HG02884 (cell line): ENCODE data around the gene TYW1B.
"Not testable (repeated sequence)": the region's sequence is repeated elsewhere in the genome, so short reads cannot be mapped to it uniquely, and the experiment has no call there.

ENCODE experiments used
- ATAC-seq: cut with Tn5 transposase; IDR thresholded peaks from one replicate; pipeline ENCODE4 v1.9.1; 2021; ENCODE audit warnings: mild to moderate bottlenecking, moderate library complexity; ENCODE audit not compliant: unreplicated experiment

Gene TYW1B

GRCh38 chr7:72632765-72633292 is 195.2 kb downstream of the TYW1B start:
- not testable (repeated sequence) for ATAC-seq

GRCh38 chr7:72628375-72628774 is 199.6 kb downstream of the TYW1B start:
- not testable (repeated sequence) for ATAC-seq

- ATAC-seq, result peak; percentile 46
Observed at GRCh38 chr7:72626428-72627011, 201.5 kb downstream of the TYW1B start.

- ATAC-seq, result peak; percentile 98
Observed at GRCh38 chr7:72625721-72626423, 202.1 kb downstream of the TYW1B start.

- no peak for ATAC-seq
Observed at GRCh38 chr7:72622532-72622931, 205.5 kb downstream of the TYW1B start.

- not testable (repeated sequence) for ATAC-seq
Observed at GRCh38 chr7:72621761-72622187, 206.2 kb downstream of the TYW1B start.

GRCh38 chr7:72620923-72621322 is 207.1 kb downstream of the TYW1B start:
- not testable (repeated sequence) for ATAC-seq

- ATAC-seq, result not testable (repeated sequence)
Observed at GRCh38 chr7:72618435-72619180, 209.4 kb downstream of the TYW1B start.

GRCh38 chr7:72609761-72610160 is 218.2 kb downstream of the TYW1B start:
- ATAC-seq, result not testable (repeated sequence)

- ATAC-seq, result not testable (repeated sequence)
Observed at GRCh38 chr7:72607988-72608387, 220.0 kb downstream of the TYW1B start.

- ATAC-seq, result not testable (repeated sequence)
Observed at GRCh38 chr7:72605863-72606431, 222.1 kb downstream of the TYW1B start.

GRCh38 chr7:72604771-72605611 is 223.0 kb downstream of the TYW1B start:
- ATAC-seq, result not testable (repeated sequence)

GRCh38 chr7:72603476-72603875 is 224.5 kb downstream of the TYW1B start:
- not testable (repeated sequence) for ATAC-seq

GRCh38 chr7:72603073-72603472 is 224.9 kb downstream of the TYW1B start:
- ATAC-seq, result no peak

- not testable (repeated sequence) for ATAC-seq
Observed at GRCh38 chr7:72601683-72602082, 226.3 kb downstream of the TYW1B start.

- not testable (repeated sequence) for ATAC-seq
Observed at GRCh38 chr7:72590023-72590422, 238.0 kb downstream of the TYW1B start.

GRCh38 chr7:72587267-72587666 is 240.7 kb downstream of the TYW1B start:
- not testable (repeated sequence) for ATAC-seq

- not testable (repeated sequence) for ATAC-seq
Observed at GRCh38 chr7:72584576-72584975, 243.4 kb downstream of the TYW1B start.

GRCh38 chr7:72583620-72584361 is 244.2 kb downstream of the TYW1B start:
- ATAC-seq, result not testable (repeated sequence)
